Measurements from ENCODE around the gene NFIC.

- no peak for TF ChIP-seq EP300 (IDR thresholded peaks at IDR 0.05)
- TF ChIP-seq CTCF (IDR thresholded peaks at IDR 0.05) = no peak
- no peak for TF ChIP-seq POLR2A (IDR thresholded peaks at IDR 0.05)
Measured at GRCh38 chr19:3368441-3368795, 2.0 kb downstream of the NFIC start.

All from upper lobe of left lung (tissue), 4 donors.